ENCODE data around the gene RPL36AL. TPM values are rescaled to one million over a fixed set of nuclear protein-coding genes. Genes with fewer than 3 reads are reported as not detected.

Gene RPL36AL
- total and polyA plus RNA-seq, 10 of the 15 experiments (the other 5 are each of a cell fraction or from before 2014, with no cell fraction given), result 222 to 1,379 (median 545) TPM

DNA sequence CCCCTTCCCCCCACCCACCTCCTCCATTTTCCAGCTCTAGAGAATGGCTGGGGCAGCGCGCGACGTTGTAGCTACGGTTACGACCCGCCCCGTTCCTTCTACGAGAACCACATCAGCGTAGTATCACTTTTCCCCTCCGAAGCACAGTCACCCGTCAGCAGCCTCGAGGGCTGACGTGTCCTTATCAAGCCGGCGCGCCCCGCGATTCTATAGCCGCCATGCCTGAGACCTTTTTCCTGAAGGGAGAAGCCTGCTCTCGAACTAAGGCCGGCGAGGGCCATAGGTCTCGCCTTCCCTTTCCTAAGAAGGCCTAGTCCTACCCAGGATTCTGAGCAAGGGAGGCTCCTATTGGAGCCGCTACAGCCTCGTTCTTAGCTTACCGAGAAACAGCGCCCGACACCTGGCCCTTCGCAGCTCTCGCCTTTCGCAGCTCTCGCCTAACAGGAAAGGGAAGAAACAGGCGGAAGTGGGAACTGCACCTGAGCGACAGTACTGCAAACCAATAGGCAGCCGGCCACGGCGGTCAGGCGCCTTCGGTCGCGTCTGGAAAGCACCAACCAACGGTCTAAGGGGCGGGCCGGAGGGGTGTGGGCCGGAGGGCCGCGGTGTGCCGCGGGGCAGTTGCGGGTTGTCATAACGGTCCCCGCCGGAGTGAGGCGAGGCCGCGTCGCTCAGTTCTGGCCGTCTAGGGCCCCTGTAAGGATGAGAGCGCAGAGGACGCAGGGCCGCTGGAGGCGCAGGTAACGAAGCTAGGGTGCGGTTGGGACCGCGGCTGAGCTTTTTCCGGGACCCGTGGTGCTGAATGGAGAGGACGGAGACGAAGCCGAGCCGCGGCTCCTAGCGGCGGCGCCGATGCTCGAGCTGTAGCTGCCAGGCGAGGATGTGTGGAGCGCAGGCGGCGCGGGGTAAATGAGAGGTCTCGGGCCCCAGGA lies at the start of gene RPL36AL, which contains the start of gene MGAT2 (continued):
- TF ChIP-seq ZNF24 (IDR thresholded peaks at IDR 0.05) (no peak), RAD21 (IDR thresholded peaks at IDR 0.05; ENCODE audit: insufficient read depth, low read depth, low read length) (no peak), MEF2B (IDR thresholded peaks at IDR 0.05; ENCODE audit: partially characterized antibody, poor library complexity, severe bottlenecking) (no peak), ZSCAN29 (IDR thresholded peaks at IDR 0.05) (peak; percentile 74; the same call in 1 of the 2 replicates), YBX1 (IDR thresholded peaks at IDR 0.05) (no peak), TCF7 (IDR thresholded peaks at IDR 0.05; ENCODE audit: borderline replicate concordance) (no peak), SMAD5 (IDR thresholded peaks at IDR 0.05; ENCODE audit: low read depth) (peak; percentile 95), KDM1A (IDR thresholded peaks at IDR 0.05; ENCODE audit: borderline replicate concordance) (no peak), NBN (IDR thresholded peaks at IDR 0.05) (0 out of 2 replicates have a peak, but pooled peaks have one; percentile 72), FOXK2 (IDR thresholded peaks at IDR 0.05) (no peak), HDAC6 (IDR thresholded peaks at IDR 0.05; ENCODE audit: unreplicated experiment) (peak; percentile 61), RFX5 (IDR thresholded peaks at IDR 0.05; ENCODE audit: low read depth, low read length) (peak; percentile 11; the same call in 1 of the 2 replicates)
- TF ChIP-seq, protein P1, sequence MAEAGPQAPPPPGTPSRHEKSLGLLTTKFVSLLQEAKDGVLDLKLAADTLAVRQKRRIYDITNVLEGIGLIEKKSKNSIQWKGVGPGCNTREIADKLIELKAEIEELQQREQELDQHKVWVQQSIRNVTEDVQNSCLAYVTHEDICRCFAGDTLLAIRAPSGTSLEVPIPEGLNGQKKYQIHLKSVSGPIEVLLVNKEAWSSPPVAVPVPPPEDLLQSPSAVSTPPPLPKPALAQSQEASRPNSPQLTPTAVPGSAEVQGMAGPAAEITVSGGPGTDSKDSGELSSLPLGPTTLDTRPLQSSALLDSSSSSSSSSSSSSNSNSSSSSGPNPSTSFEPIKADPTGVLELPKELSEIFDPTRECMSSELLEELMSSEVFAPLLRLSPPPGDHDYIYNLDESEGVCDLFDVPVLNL (IDR thresholded peaks at IDR 0.05; ENCODE audit: low read depth, low read length), result no peak
- TF ChIP-seq, protein P2, sequence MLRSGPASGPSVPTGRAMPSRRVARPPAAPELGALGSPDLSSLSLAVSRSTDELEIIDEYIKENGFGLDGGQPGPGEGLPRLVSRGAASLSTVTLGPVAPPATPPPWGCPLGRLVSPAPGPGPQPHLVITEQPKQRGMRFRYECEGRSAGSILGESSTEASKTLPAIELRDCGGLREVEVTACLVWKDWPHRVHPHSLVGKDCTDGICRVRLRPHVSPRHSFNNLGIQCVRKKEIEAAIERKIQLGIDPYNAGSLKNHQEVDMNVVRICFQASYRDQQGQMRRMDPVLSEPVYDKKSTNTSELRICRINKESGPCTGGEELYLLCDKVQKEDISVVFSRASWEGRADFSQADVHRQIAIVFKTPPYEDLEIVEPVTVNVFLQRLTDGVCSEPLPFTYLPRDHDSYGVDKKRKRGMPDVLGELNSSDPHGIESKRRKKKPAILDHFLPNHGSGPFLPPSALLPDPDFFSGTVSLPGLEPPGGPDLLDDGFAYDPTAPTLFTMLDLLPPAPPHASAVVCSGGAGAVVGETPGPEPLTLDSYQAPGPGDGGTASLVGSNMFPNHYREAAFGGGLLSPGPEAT (IDR thresholded peaks at IDR 0.05; ENCODE audit: low read depth), result peak; percentile 28
- TF ChIP-seq, protein P3, sequence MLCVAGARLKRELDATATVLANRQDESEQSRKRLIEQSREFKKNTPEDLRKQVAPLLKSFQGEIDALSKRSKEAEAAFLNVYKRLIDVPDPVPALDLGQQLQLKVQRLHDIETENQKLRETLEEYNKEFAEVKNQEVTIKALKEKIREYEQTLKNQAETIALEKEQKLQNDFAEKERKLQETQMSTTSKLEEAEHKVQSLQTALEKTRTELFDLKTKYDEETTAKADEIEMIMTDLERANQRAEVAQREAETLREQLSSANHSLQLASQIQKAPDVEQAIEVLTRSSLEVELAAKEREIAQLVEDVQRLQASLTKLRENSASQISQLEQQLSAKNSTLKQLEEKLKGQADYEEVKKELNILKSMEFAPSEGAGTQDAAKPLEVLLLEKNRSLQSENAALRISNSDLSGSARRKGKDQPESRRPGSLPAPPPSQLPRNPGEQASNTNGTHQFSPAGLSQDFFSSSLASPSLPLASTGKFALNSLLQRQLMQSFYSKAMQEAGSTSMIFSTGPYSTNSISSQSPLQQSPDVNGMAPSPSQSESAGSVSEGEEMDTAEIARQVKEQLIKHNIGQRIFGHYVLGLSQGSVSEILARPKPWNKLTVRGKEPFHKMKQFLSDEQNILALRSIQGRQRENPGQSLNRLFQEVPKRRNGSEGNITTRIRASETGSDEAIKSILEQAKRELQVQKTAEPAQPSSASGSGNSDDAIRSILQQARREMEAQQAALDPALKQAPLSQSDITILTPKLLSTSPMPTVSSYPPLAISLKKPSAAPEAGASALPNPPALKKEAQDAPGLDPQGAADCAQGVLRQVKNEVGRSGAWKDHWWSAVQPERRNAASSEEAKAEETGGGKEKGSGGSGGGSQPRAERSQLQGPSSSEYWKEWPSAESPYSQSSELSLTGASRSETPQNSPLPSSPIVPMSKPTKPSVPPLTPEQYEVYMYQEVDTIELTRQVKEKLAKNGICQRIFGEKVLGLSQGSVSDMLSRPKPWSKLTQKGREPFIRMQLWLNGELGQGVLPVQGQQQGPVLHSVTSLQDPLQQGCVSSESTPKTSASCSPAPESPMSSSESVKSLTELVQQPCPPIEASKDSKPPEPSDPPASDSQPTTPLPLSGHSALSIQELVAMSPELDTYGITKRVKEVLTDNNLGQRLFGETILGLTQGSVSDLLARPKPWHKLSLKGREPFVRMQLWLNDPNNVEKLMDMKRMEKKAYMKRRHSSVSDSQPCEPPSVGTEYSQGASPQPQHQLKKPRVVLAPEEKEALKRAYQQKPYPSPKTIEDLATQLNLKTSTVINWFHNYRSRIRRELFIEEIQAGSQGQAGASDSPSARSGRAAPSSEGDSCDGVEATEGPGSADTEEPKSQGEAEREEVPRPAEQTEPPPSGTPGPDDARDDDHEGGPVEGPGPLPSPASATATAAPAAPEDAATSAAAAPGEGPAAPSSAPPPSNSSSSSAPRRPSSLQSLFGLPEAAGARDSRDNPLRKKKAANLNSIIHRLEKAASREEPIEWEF (IDR thresholded peaks at IDR 0.05; ENCODE audit: insufficient replicate concordance, low read depth, low read length), result no peak
- TF ChIP-seq, protein P4, sequence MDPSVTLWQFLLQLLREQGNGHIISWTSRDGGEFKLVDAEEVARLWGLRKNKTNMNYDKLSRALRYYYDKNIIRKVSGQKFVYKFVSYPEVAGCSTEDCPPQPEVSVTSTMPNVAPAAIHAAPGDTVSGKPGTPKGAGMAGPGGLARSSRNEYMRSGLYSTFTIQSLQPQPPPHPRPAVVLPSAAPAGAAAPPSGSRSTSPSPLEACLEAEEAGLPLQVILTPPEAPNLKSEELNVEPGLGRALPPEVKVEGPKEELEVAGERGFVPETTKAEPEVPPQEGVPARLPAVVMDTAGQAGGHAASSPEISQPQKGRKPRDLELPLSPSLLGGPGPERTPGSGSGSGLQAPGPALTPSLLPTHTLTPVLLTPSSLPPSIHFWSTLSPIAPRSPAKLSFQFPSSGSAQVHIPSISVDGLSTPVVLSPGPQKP (IDR thresholded peaks at IDR 0.05; ENCODE audit: low read depth, low read length), result peak; percentile 34; the same call in 1 of the 2 replicates
- TF ChIP-seq, protein P5, sequence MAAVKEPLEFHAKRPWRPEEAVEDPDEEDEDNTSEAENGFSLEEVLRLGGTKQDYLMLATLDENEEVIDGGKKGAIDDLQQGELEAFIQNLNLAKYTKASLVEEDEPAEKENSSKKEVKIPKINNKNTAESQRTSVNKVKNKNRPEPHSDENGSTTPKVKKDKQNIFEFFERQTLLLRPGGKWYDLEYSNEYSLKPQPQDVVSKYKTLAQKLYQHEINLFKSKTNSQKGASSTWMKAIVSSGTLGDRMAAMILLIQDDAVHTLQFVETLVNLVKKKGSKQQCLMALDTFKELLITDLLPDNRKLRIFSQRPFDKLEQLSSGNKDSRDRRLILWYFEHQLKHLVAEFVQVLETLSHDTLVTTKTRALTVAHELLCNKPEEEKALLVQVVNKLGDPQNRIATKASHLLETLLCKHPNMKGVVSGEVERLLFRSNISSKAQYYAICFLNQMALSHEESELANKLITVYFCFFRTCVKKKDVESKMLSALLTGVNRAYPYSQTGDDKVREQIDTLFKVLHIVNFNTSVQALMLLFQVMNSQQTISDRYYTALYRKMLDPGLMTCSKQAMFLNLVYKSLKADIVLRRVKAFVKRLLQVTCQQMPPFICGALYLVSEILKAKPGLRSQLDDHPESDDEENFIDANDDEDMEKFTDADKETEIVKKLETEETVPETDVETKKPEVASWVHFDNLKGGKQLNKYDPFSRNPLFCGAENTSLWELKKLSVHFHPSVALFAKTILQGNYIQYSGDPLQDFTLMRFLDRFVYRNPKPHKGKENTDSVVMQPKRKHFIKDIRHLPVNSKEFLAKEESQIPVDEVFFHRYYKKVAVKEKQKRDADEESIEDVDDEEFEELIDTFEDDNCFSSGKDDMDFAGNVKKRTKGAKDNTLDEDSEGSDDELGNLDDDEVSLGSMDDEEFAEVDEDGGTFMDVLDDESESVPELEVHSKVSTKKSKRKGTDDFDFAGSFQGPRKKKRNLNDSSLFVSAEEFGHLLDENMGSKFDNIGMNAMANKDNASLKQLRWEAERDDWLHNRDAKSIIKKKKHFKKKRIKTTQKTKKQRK (IDR thresholded peaks at IDR 0.05; ENCODE audit: low read depth, low read length), result no peak
